Stimulated activated naive CD8-positive, alpha-beta T cell treated with anti-CD3 and anti-CD28 coated beads, Interleukin-15, Interleukin-2, amounts not matched to agents 100 ng/mL and 50 ng/mL, for 24 hours (primary cell): ENCODE measurements around the gene PCDHGB1.
"Not testable (repeated sequence)": the region's sequence is repeated elsewhere in the genome, so short reads cannot be mapped to it uniquely, and the experiment has no call there.

Experiments used
- H3K27ac Mint-ChIP-seq: one replicate; pipeline ENCODE4 v1.8.0; 2021; ENCODE audit warnings: mild to moderate bottlenecking, mixed read lengths
- H3K27me3 Mint-ChIP-seq: one replicate; pipeline ENCODE4 v1.8.0; 2021; ENCODE audit warnings: mixed read lengths
- H3K36me3 Mint-ChIP-seq: one replicate; pipeline ENCODE4 v1.8.0; 2021; ENCODE audit warnings: low read depth, mixed read lengths
- H3K4me1 Mint-ChIP-seq: one replicate; pipeline ENCODE4 v1.8.0; 2021; ENCODE audit warnings: low read depth, mixed read lengths
- H3K4me3 Mint-ChIP-seq: one replicate; pipeline ENCODE4 v1.8.0; 2021; ENCODE audit warnings: mild to moderate bottlenecking, mixed read lengths
- H3K9me3 Mint-ChIP-seq: one replicate; pipeline ENCODE4 v1.8.0; 2021; ENCODE audit warnings: mixed read lengths

The PCDHGB1 gene

GRCh38 chr5:141349917-141350619, at the start of gene PCDHGB1:
TSS of gene PCDHGB1 (plus strand) at chr5:141350099. CDS start at chr5:141350261, 162 bp downstream.
- peaks cover 77% of the 10 kb centered on the region for H3K27me3 Mint-ChIP-seq
- no peak within 1 kb of the TSS for H3K27ac Mint-ChIP-seq
- H3K4me1 Mint-ChIP-seq = no peaks in the 10 kb centered on the region
- H3K4me3 Mint-ChIP-seq = no peak within 1 kb of the TSS
- peaks cover 29% of the 10 kb centered on the region for H3K9me3 Mint-ChIP-seq
- H3K36me3 Mint-ChIP-seq = peaks cover 23% of the 10 kb centered on the region

GRCh38 chr5:141303756-141304155, 46.1 kb upstream of the PCDHGB1 start, which contains the start of gene SLC25A2:
TSS of gene SLC25A2 (minus strand) at chr5:141304049. CDS start at chr5:141303865, 184 bp downstream.
- H3K27ac Mint-ChIP-seq = no peak within 1 kb of the TSS
- H3K36me3 Mint-ChIP-seq = peaks cover 36% of the 10 kb centered on the region
- no peaks in the 10 kb centered on the region for H3K27me3 Mint-ChIP-seq
- H3K9me3 Mint-ChIP-seq = peaks cover 43% of the 10 kb centered on the region
- no peaks in the 10 kb centered on the region for H3K4me1 Mint-ChIP-seq
- H3K4me3 Mint-ChIP-seq = no peak within 1 kb of the TSS

DNA sequence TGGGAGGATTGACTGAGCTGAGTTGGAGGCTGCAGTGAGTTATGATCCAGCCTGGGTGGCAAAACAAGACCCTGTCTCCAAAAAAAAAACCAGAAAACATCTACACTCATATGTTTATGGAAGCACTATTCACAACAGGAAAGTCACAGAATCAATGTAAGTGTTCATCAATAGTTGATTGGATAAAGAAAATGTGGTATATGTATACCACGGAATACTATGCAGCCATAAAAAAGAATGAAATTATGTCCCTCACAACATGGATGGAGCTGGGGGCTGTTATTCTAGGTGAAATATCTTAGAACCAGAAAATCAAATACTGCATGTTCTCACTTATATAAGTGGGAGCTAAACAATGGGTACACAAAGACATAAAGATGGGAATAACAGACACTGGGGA, 43.3 kb upstream of the PCDHGB1 start:
- Mint-ChIP-seq H3K4me1 (no peaks in the 10 kb centered on the region), H3K27me3 (no peaks in the 10 kb centered on the region), H3K4me3 (no peak overlapping the region), H3K36me3 (peaks cover 45% of the 10 kb centered on the region), H3K9me3 (peaks cover 43% of the 10 kb centered on the region), H3K27ac (no peak overlapping the region)

- Mint-ChIP-seq H3K36me3 (peaks cover 83% of the 10 kb centered on the region), H3K9me3 (peaks cover 56% of the 10 kb centered on the region), H3K27me3 (no peaks in the 10 kb centered on the region), H3K4me3 (no peak overlapping the region), H3K4me1 (peaks cover 7% of the 10 kb centered on the region), H3K27ac (no peak overlapping the region)
Observed at GRCh38 chr5:141313711-141314110, 36.2 kb upstream of the PCDHGB1 start.

DNA sequence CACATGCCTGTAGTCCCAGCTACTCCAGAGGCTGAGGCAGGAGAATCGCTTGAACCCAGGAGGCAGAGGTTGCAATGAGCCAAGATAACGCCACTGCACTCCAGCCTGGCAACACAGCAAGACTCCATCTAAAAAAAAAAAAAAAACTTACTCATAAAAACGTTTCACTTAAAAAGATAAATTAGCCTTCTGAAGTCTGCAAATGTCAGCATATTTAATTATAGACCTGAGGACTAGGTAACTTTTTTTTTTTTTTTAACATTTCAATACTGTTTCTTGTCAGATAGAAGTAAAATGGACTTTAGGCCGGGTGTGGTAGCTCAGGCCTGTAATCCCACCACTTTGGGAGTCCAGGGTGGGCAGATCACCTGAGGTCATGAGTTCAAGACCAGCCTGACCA, 32.9 kb upstream of the PCDHGB1 start:
- Mint-ChIP-seq H3K4me1 (peaks cover 34% of the 10 kb centered on the region), H3K36me3 (peaks cover 90% of the 10 kb centered on the region), H3K9me3 (peaks cover 54% of the 10 kb centered on the region)
- H3K4me3 Mint-ChIP-seq, H3K27ac Mint-ChIP-seq, H3K27me3 Mint-ChIP-seq: not testable (repeated sequence)

- Mint-ChIP-seq H3K4me1 (peaks cover 38% of the 10 kb centered on the region), H3K27me3 (no peaks in the 10 kb centered on the region), H3K9me3 (peaks cover 42% of the 10 kb centered on the region), H3K4me3 (peak overlapping the region; percentile 98), H3K27ac (no peak overlapping the region), H3K36me3 (peaks cover 75% of the 10 kb centered on the region)
Observed at GRCh38 chr5:141319202-141319601, 30.7 kb upstream of the PCDHGB1 start.

DNA sequence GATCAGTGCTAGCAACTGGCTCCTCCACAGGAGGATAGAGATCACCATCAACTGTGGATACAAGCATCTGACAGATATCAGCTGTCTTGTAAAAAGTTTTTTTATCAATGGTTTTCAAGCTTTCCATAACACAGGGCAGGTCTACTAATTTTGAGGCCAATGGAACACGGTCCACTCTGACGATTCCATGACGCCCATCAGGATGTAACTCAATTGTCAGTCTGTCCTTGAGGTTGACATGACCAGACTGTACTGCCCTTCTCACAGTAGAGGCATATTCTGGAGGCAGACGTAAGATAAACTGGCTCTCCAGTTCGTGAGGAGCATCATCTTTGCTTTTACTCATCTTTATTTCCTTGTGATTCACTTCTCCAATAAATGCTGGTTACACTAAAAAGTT, 30.2 kb upstream of the PCDHGB1 start:
- Mint-ChIP-seq H3K4me1 (peaks cover 38% of the 10 kb centered on the region), H3K27ac (no peak overlapping the region), H3K36me3 (peaks cover 75% of the 10 kb centered on the region), H3K27me3 (no peaks in the 10 kb centered on the region), H3K9me3 (peaks cover 42% of the 10 kb centered on the region), H3K4me3 (peak overlapping the region; percentile 98)

DNA sequence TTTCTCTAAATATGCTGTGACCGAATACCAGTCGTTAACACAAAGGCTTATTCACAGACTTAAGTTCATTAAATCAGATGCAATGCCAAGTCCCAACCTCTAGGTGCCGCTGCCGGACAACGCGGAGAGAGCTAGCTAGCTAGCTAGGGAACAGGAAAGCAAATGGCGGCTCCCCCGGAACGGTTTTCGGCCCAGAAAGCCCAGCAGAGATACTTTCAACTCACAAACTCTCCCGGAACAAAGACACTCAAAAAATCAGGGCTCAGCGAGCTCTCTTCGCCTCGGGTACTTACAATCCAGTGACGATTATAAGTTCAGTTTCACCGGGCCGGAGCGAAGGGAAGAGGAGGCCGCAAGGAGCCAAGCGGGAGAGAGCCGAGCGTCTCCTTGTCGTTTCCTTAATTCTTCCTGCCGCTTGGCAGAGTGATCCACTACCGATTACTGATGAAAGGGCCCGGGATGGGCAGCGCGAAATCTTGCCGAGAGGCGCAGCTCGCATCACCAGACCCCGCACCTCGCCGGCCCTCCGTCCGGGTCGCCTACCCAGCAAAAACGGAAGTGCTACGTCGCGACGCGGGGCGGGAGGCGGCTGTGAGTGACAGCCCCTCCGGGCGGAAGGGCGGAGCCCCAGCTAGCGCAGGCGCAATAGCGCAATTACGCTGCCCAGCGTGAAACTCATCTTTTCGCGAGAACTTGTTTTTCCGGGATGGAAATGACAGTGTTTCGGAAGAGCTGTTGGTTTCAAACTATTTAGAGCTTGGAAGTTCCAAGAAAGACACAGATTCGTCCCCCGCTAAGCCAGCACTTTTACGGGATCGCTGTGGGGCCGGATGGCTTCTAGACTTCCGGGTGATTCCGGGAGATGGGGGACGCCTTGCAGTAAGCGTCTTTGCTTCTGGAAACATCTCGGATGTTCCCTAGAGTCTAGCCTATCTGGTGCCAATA, 29.4 kb upstream of the PCDHGB1 start, which contains the start of gene TAF7:
TSS of gene TAF7 (minus strand) at position 560 of the 945 bp plus-strand sequence. CDS start 740 bp downstream, outside the sequence.
- peaks cover 71% of the 10 kb centered on the region for H3K36me3 Mint-ChIP-seq
- peak within 1 kb of the TSS; percentile 99 for H3K27ac Mint-ChIP-seq
- H3K9me3 Mint-ChIP-seq = peaks cover 35% of the 10 kb centered on the region
- H3K4me1 Mint-ChIP-seq = peaks cover 38% of the 10 kb centered on the region
- H3K27me3 Mint-ChIP-seq = no peaks in the 10 kb centered on the region
- peak within 1 kb of the TSS; percentile 98 for H3K4me3 Mint-ChIP-seq

DNA sequence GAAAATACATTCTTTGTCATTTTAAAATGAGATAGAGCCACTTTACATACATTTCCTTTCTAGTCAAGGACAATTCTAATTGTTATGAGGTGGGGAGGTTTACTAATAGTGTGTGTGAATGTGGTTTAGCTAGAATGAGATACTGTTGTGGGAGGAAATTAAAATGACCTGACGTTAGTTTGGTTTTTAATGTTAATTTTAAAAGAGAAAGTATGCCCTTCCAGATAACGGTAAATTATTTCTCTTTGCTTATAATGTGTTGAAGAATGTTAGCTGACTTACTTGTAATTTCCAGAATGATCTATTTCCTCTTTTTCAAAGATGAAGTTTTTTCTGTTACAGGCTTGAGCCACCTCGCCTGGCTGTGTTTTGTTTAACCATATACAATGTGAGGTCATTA, 27.6 kb upstream of the PCDHGB1 start:
- H3K36me3 Mint-ChIP-seq = peaks cover 65% of the 10 kb centered on the region
- peaks cover 10% of the 10 kb centered on the region for H3K27me3 Mint-ChIP-seq
- no peak overlapping the region for H3K27ac Mint-ChIP-seq
- peaks cover 44% of the 10 kb centered on the region for H3K4me1 Mint-ChIP-seq
- H3K4me3 Mint-ChIP-seq = no peak overlapping the region
- peaks cover 36% of the 10 kb centered on the region for H3K9me3 Mint-ChIP-seq

GRCh38 chr5:141326088-141326854, 23.6 kb upstream of the PCDHGB1 start:
- H3K4me3 Mint-ChIP-seq = peak overlapping the region; percentile 87
- peaks cover 23% of the 10 kb centered on the region for H3K9me3 Mint-ChIP-seq
- H3K36me3 Mint-ChIP-seq = peaks cover 35% of the 10 kb centered on the region
- peak overlapping the region; percentile 80 for H3K27ac Mint-ChIP-seq
- peaks cover 15% of the 10 kb centered on the region for H3K4me1 Mint-ChIP-seq
- peaks cover 43% of the 10 kb centered on the region for H3K27me3 Mint-ChIP-seq

DNA sequence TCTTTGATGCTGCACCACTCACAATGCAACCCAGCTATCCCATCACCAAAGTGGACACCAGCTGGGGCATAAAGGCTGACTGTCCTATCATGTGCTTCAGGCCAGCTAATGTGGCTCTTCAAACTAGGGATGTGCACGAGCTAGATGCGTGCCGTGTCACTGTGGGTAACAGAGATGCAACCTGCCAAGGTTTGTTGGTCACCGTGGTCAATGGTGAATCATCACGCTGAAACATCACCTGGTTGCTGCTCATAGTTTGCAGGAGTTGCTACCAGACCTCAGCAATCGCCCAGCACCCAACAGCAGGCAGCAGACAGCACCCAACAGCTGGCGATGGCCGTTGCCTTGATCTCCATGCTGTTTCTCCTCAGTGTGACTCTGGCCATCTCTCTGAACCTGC, 21.7 kb upstream of the PCDHGB1 start:
- H3K36me3 Mint-ChIP-seq = peaks cover 32% of the 10 kb centered on the region
- peaks cover 6% of the 10 kb centered on the region for H3K4me1 Mint-ChIP-seq
- peaks cover 59% of the 10 kb centered on the region for H3K27me3 Mint-ChIP-seq
- no peak overlapping the region for H3K4me3 Mint-ChIP-seq
- no peak overlapping the region for H3K27ac Mint-ChIP-seq
- H3K9me3 Mint-ChIP-seq = peaks cover 23% of the 10 kb centered on the region

DNA sequence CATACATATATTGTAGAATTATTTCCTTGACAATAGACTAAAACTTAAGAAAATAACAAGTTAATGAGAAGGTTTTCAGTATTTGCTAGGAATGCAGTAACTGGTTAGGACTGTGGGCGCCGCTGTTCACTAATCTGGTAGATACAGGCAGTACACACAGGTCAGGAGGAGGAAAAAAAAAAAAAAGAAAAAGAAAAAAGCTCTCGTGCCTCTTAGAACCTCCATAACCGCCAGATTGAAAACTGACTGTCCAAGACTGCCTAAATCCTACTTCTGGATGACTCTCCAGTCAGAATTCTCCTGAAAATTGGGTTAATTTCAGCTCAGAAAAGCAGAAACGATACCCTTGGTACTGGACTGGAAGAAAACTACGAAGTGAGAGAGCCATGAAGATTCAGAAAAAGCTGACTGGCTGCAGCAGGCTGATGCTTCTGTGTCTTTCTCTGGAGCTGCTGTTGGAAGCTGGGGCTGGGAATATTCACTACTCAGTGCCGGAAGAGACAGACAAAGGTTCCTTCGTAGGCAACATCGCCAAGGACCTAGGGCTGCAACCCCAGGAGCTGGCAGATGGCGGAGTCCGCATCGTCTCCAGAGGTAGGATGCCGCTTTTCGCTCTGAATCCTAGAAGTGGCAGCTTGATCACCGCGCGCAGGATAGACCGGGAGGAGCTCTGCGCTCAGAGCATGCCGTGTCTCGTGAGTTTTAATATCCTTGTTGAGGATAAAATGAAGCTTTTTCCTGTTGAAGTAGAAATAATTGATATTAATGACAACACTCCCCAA, 19.4 kb upstream of the PCDHGB1 start, which contains the start of gene PCDHGA1:
TSS of gene PCDHGA1 (plus strand) at position 216 of the 782 bp plus-strand sequence.
- H3K27ac Mint-ChIP-seq = no peak within 1 kb of the TSS
- H3K4me1 Mint-ChIP-seq = peaks cover 6% of the 10 kb centered on the region
- peaks cover 36% of the 10 kb centered on the region for H3K36me3 Mint-ChIP-seq
- peaks cover 34% of the 10 kb centered on the region for H3K9me3 Mint-ChIP-seq
- no peak within 1 kb of the TSS for H3K4me3 Mint-ChIP-seq
- H3K27me3 Mint-ChIP-seq = peaks cover 81% of the 10 kb centered on the region

DNA sequence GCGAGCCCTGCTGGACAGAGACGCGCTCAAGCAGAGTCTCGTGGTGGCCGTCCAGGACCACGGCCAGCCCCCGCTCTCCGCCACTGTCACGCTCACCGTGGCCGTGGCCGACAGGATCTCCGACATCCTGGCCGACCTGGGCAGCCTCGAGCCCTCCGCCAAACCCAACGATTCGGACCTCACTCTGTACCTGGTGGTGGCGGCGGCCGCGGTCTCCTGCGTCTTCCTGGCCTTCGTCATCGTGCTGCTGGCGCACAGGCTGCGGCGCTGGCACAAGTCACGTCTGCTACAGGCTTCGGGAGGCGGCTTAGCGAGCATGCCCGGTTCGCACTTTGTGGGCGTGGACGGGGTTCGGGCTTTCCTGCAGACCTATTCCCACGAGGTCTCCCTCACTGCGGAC, 17.3 kb upstream of the PCDHGB1 start:
- Mint-ChIP-seq H3K27me3 (peaks cover 89% of the 10 kb centered on the region), H3K36me3 (peaks cover 27% of the 10 kb centered on the region), H3K9me3 (peaks cover 33% of the 10 kb centered on the region)
- not testable (repeated sequence) for H3K4me1 Mint-ChIP-seq, H3K27ac Mint-ChIP-seq, H3K4me3 Mint-ChIP-seq
